HG02884 (cell line): ENCODE measurements around the gene GRAMD2B.
"Not testable (repeated sequence)": the region's sequence is repeated elsewhere in the genome, so short reads cannot be mapped to it uniquely, and the experiment has no call there.

Experiments
- ATAC-seq: cut with Tn5 transposase; IDR thresholded peaks from one replicate; pipeline ENCODE4 v1.9.1; 2021; ENCODE audit warnings: mild to moderate bottlenecking, moderate library complexity; ENCODE audit not compliant: unreplicated experiment

GRAMD2B gene

GRCh38 chr5:126448720-126449119 is 25.5 kb downstream of the GRAMD2B start:
- no peak for ATAC-seq

- peak; percentile 80 for ATAC-seq
These were observed 26.6 kb downstream of the GRAMD2B start for GRCh38 chr5:126449751-126450271.

DNA sequence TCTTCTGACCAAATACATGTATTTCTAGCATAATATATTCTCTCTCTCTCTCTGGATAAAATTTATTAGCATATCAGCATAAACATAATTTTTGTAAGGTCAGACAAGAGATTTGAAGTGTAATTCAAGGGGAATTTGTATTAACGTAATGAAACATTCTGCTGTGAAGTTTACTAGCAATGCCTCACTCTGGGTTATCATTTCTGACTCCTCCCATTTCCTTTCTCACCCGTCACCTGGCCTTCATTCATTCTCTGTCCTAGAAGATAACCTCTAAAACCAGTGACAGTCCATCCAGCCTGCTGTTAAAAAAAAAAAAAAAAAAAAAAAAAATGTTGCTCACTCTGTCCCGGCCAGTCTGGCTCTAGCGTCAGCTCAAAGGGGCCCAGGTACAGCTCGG is 27.1 kb downstream of the GRAMD2B start:
- peak; percentile 41 for ATAC-seq

GRCh38 chr5:126450907-126451306 is 27.7 kb downstream of the GRAMD2B start:
- no peak for ATAC-seq

DNA sequence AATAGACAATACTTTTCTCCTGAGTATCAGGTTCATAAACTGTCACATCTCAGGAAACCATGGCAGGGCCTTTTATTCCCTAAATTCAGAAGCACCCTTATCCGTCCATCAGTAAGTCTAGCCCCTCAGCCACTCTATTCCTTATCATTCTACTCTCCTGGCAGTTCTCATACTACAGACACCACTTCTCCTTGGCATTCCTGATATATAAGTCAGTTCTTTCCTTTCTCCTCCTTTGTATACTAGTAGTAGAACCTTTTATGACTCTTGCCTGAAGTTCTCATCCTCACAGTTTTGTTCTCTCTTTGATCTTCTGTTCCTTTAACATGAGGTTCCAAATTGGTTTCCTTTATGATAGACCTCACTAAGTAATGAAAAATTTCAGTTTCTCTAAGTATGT is 29.3 kb downstream of the GRAMD2B start:
- no peak for ATAC-seq

GRCh38 chr5:126454081-126454480 is 30.9 kb downstream of the GRAMD2B start:
- no peak for ATAC-seq

GRCh38 chr5:126454535-126454934 is 31.3 kb downstream of the GRAMD2B start:
- ATAC-seq, result no peak

GRCh38 chr5:126455264-126455663 is 32.1 kb downstream of the GRAMD2B start:
- no peak for ATAC-seq

DNA sequence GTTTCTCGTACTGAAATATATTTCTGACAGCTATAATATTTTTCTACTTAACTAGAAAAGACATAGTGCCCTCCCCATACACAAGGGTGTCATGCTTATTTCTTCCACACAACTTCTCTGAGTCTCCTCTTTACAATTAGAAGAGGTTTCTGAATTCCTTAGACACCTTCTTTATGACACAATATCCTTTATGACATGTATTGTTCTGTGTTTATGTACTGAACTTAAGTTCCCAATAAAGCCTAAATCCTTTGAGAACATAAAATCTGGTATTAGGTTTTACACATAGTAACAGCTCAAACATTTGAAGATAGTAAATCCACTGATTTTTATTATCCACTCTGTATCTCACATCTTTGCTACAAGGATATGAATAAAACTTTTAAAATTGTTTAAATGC is 32.5 kb downstream of the GRAMD2B start:
- ATAC-seq, result no peak

GRCh38 chr5:126456217-126456820 is 33.1 kb downstream of the GRAMD2B start:
- no peak for ATAC-seq

DNA sequence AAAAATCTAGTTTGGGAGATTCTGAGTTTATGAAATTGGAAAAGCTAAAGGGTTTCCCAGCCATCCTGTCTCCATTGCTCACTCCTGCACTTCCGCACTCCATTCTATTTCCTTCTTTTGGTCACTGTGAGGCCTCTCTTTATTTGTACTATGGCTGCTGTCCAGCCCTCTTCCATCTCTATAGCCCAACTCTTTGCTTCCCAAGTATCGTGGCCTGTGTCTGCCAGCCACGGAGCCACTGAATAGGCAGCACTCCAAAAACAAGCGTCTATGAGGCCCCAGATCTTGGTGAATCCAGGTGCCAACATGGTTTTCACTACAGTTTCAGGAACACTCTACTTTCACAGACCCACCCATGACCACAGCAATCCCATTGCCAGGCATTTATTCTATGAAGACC is 37.2 kb downstream of the GRAMD2B start:
- ATAC-seq, result no peak

- no peak for ATAC-seq
These were observed 37.8 kb downstream of the GRAMD2B start for GRCh38 chr5:126460977-126461376.

DNA sequence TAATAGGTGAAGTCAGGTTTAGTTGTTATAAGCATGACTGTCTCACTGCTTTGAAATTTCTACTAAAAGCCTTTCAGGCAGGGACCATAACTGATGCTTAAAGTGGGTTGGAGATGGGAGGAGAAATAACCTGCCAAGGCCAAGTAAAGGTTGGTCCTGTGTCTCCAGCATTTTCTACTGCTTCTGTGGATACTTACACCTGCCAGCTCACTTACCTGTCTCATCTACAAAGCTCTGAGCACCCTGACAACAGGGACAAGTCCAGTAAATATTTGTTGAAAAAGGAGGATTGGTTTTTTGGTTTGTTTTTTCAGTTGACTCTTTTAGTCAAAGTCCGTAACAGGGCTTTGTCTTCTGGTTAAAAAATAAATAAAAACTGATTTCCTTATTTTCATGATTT is 38.6 kb downstream of the GRAMD2B start:
- ATAC-seq, result peak; percentile 8

DNA sequence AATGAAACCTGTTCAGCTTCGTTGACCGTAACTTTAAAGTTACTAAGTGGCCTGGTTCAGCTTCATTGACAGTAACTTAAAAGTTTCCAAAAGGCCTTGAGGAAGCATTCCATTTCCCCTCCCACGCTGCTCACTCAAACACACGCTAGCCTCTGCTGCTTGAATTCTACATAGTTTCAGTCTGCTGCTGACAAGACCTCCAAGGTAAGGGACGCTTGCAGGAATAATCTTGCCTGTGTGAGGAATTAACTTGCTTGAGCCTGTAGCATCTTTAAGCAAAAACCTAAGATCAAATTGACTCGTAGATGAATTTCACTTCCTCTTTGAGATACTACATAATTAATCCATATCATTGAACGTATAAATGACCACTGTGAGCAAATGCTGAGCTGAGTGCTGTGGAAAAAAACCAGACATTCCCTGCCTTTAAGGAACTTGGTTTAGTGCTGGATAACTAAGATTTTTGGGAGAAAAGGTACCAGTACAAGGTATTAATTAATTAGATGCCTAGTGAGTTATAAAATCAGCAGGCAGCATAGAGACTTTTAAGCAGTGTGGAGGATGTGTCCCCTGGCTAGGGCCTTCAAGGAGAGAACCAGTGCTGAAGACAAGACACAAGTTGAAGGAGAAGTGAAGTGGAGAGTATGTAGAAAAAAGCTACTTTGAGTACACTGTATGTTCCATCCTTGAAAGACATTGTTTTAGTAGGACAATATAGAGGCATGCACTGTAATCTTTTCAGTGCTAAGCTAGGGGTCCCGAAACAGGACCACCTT is 39.2 kb downstream of the GRAMD2B start:
- ATAC-seq, result peak; percentile 82

GRCh38 chr5:126464016-126464415 is 40.8 kb downstream of the GRAMD2B start:
- no peak for ATAC-seq

DNA sequence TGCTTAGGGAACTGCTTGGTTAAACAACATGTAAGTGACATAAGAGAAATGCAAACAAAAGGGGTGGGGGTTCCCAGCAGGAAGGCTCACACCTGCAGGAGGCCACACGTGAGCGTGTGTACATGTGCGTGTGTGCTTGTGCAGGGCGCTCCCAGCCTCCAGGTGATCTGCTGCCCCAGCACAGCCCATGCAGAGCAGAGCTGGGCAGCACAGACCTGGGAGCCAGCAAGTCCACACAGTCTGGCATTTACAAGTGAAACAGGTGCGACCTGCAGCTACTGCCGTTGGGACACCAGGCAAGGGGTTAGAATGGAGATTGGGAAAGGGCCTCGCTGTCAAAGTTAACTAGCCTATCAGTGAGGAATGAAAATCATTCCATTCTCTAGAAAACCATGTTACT is 41.8 kb downstream of the GRAMD2B start:
- no peak for ATAC-seq

DNA sequence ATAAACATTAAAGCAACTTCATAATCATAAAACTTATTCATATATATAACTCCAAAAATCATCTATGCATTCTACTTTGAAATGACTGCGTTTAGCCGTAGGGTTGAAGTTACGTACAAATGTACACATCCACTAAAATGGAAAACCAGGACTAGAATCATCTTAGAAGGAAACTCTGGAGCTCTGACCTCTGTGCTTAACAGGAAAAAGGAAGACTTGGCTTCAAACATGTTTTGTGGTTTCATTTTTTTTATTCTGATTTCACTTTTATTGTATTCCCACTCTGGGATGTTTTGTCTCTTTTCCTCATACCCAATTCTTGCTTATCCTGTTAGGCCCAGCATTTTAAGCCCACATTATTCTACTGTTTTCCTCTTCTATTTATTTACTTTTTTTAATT is 44.9 kb downstream of the GRAMD2B start:
- no peak for ATAC-seq

DNA sequence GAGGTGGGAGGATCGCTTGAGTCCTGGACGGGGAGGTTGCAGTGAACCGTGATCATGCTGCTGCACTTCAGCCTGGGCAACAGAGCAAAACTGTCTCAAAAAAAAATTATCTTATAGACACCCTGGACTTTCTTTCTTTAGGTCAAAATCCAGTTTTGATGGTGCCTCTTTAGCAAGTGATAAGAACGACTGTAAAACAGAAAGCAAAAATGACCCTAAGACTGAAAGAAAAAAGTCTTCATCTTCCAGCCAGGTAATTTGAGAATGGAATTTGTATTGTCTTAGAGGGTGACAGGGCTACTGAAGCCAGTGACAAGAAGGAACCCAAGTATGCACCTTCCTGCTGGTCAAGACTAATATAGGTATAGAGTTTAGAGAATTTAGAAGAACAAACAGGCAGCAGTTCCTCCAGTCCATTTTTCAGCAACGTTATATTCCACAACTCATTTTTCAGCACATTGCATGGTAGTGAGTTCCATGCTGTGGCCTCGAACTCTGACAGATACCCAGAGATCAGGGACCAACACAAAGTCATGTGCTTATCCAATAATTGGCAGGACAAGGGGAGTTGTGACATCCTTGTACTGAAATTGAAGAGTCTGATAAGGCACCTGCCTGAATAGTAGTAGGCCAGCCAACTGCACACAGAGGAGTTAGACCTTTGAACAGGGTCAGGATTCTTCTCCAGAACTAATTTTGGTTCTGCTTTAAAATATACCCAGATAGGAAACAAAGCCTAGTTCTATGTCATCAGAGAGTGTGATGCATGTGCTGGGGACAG is 46.5 kb downstream of the GRAMD2B start:
- no peak for ATAC-seq

- not testable (repeated sequence) for ATAC-seq
These were observed 47.3 kb downstream of the GRAMD2B start for GRCh38 chr5:126470529-126470928.

DNA sequence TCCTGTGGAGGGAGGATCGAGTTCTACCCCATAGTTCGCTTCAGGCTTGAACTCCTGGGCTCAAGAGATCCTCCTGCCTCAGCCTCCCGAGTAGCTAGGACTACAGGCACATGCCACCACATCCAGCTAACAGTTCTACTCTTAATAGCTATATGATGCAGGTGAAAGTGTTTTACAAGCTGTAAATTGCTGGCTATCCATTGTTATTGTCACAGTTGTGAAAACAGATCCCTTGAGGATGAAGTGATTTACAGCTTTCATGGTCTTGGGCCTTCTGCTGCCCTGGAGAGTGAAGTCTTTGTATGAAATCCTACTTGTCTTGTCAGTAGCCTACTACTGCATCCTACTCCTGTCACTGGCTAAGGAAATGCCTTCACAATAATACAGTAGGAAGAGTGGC is 48.0 kb downstream of the GRAMD2B start:
- no peak for ATAC-seq

GRCh38 chr5:126471875-126472537 is 48.8 kb downstream of the GRAMD2B start:
- no peak for ATAC-seq
